Tibial nerve (tissue), 4 donors: ENCODE measurements around the gene F2RL1.

ENCODE experiments used
- CTCF ChIP-seq, 5 experiments: fragments of 200-600 bp in 3 of 5; fragments of 450-650 bp in 2 of 5; sonication (generic) in 3 of 5; IDR thresholded peaks; one replicate each; pipeline ENCODE4 v1.5.1; 2016 to 2019; ENCODE audit warnings: antibody characterized with exemption in 5 of 5, mild to moderate bottlenecking in 3 of 5, moderate library complexity in 2 of 5
- EP300 ChIP-seq, 2 donors: sonication (generic); formaldehyde crosslinking; IDR thresholded peaks; one replicate each; pipeline ENCODE4 v1.6.1; 2017; ENCODE audit warnings: antibody characterized with exemption in 2 of 2, mild to moderate bottlenecking in 1 of 2
- POLR2A ChIP-seq, 2 donors: fragments of 450-650 bp; IDR thresholded peaks; one replicate each; pipeline ENCODE4 v1.6.1; 2017; ENCODE audit warnings: antibody characterized with exemption in 2 of 2, mild to moderate bottlenecking in 2 of 2, moderate library complexity in 2 of 2

- TF ChIP-seq CTCF (IDR thresholded peaks at IDR 0.05) (no peak), POLR2A (IDR thresholded peaks at IDR 0.05) (no peak), EP300 (IDR thresholded peaks at IDR 0.05) (no peak)
Observed at GRCh38 chr5:76836181-76836580, 17.4 kb downstream of the F2RL1 start.
